ENCODE results near the gene FGB.
A peak's percentile ranks its signal among the peaks of the same experiment; 100 is the strongest.
"Not testable (repeated sequence)": the region's sequence is repeated elsewhere in the genome, so short reads cannot be mapped to it uniquely, and the experiment has no call there.

FGB gene

GRCh38 chr4:154597281-154597680, 34.5 kb downstream of the FGB start:
- not testable (repeated sequence) for DNase-seq (ENCODE audit: low spot score)

GRCh38 chr4:154597798-154598774, 35.3 kb downstream of the FGB start:
- no peak for DNase-seq (ENCODE audit: low spot score)

- DNase-seq (ENCODE audit: low spot score), result no peak
Measured at GRCh38 chr4:154602404-154603020, 39.7 kb downstream of the FGB start.

GRCh38 chr4:154603033-154603943, 40.5 kb downstream of the FGB start:
- no peak for DNase-seq (ENCODE audit: low spot score)

GRCh38 chr4:154604696-154605200, 41.9 kb downstream of the FGB start:
- no peak for DNase-seq (ENCODE audit: low spot score)

- DNase-seq (ENCODE audit: low spot score), result no peak
Measured at GRCh38 chr4:154606728-154607723, 44.2 kb downstream of the FGB start.

- no peak for DNase-seq (ENCODE audit: low spot score)
Measured at GRCh38 chr4:154608361-154609252, 45.8 kb downstream of the FGB start.

GRCh38 chr4:154609532-154609931, 46.7 kb downstream of the FGB start:
- no peak for DNase-seq (ENCODE audit: low spot score)

- DNase-seq (ENCODE audit: low spot score), result no peak
Measured at GRCh38 chr4:154610582-154610981, 47.8 kb downstream of the FGB start.

- DNase-seq (ENCODE audit: low spot score), result no peak
Measured at GRCh38 chr4:154611833-154612232, 49.0 kb downstream of the FGB start.

GRCh38 chr4:154612472-154613414, 49.9 kb downstream of the FGB start, which contains the start of gene FGG:
TSS of gene FGG (minus strand) at chr4:154612656. CDS start at chr4:154612609, 47 bp downstream.
- DNase-seq (ENCODE audit: low spot score), result no peak

GRCh38 chr4:154614306-154614705, 51.5 kb downstream of the FGB start:
- DNase-seq (ENCODE audit: low spot score), result no peak

GRCh38 chr4:154615211-154615610, 52.4 kb downstream of the FGB start:
- no peak for DNase-seq (ENCODE audit: low spot score)

GRCh38 chr4:154616287-154616686, 53.5 kb downstream of the FGB start:
- no peak for DNase-seq (ENCODE audit: low spot score)

GRCh38 chr4:154616731-154617130, 53.9 kb downstream of the FGB start:
- no peak for DNase-seq (ENCODE audit: low spot score)

GRCh38 chr4:154617820-154618317, 55.1 kb downstream of the FGB start:
- DNase-seq (ENCODE audit: low spot score), result no peak

GRCh38 chr4:154618708-154619315, 56.0 kb downstream of the FGB start:
- DNase-seq (ENCODE audit: low spot score), result peak; percentile 47

- DNase-seq (ENCODE audit: low spot score), result no peak
Measured at GRCh38 chr4:154620111-154620510, 57.3 kb downstream of the FGB start.
